Measurements from ENCODE around the gene CLCN7. TPM values are rescaled to one million over a fixed set of nuclear protein-coding genes. Genes with fewer than 3 reads are reported as not detected.

The CLCN7 gene
- total RNA-seq, 4 donors from 2014 or later, result 57.6 to 171 (median 95.0) TPM

GRCh38 chr16:1425616-1426370 is 49.0 kb downstream of the CLCN7 start:
- TF ChIP-seq POLR2A (IDR thresholded peaks at IDR 0.05) (no peak), POLR2AphosphoS5 (IDR thresholded peaks at IDR 0.05) (no peak), EP300 (IDR thresholded peaks at IDR 0.05; ENCODE audit: low read depth) (no peak)
- TF ChIP-seq, protein P1, sequence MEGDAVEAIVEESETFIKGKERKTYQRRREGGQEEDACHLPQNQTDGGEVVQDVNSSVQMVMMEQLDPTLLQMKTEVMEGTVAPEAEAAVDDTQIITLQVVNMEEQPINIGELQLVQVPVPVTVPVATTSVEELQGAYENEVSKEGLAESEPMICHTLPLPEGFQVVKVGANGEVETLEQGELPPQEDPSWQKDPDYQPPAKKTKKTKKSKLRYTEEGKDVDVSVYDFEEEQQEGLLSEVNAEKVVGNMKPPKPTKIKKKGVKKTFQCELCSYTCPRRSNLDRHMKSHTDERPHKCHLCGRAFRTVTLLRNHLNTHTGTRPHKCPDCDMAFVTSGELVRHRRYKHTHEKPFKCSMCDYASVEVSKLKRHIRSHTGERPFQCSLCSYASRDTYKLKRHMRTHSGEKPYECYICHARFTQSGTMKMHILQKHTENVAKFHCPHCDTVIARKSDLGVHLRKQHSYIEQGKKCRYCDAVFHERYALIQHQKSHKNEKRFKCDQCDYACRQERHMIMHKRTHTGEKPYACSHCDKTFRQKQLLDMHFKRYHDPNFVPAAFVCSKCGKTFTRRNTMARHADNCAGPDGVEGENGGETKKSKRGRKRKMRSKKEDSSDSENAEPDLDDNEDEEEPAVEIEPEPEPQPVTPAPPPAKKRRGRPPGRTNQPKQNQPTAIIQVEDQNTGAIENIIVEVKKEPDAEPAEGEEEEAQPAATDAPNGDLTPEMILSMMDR (IDR thresholded peaks at IDR 0.05), result no peak
- Histone ChIP-seq H3K9me3 (no peaks in the 10 kb centered on the region), H3K4me1 (peaks cover 0 to 11% (median 8%) of the 10 kb centered on the region in 4 donors), H3K27me3 (peaks cover 6% of the 10 kb centered on the region), H3K36me3 (no peaks in the 10 kb centered on the region), H3K27ac (no peak overlapping the region), H3K4me3 (no peak overlapping the region)
- intact Hi-C loops (cut with DNase I; ENCODE audit: low total_unique reads), result no loop called here
- WGBS, 2 donors (ENCODE audit: low coverage in 1 of 2), result 84 to 100% methylated on average over 1 to 11 of the region's 16 CpGs
- no peak for DNase-seq
- in situ Hi-C loops (cut with MboI; ENCODE audit: low pct_ligation_motif_present in 1 of 4, low pct_unique_long_range_greater_than_20kb in 1 of 4, low sequenced_read_pairs in 3 of 4), result no loop called here

GRCh38 chr16:1424028-1424427 is 50.8 kb downstream of the CLCN7 start:
- 93% methylated on average over 12 of the region's 12 CpGs; no CpG with 5 or more reads in 1 of the 2 donors for WGBS, 2 donors (ENCODE audit: low coverage in 1 of 2)
- Histone ChIP-seq H3K4me1 (peaks cover 7 to 23% (median 19%) of the 10 kb centered on the region in 4 donors), H3K4me3 (no peak overlapping the region), H3K36me3 (no peaks in the 10 kb centered on the region), H3K27me3 (no peaks in the 10 kb centered on the region), H3K27ac (no peak overlapping the region), H3K9me3 (no peaks in the 10 kb centered on the region)
- DNase-seq, result no peak
- TF ChIP-seq POLR2AphosphoS5 (IDR thresholded peaks at IDR 0.05) (no peak), EP300 (IDR thresholded peaks at IDR 0.05; ENCODE audit: low read depth) (no peak), POLR2A (IDR thresholded peaks at IDR 0.05) (no peak)
- TF ChIP-seq, protein P1 (IDR thresholded peaks at IDR 0.05), result no peak
- intact Hi-C loops (cut with DNase I; ENCODE audit: low total_unique reads), result no loop called here
- in situ Hi-C loops (cut with MboI; ENCODE audit: low pct_ligation_motif_present in 1 of 4, low pct_unique_long_range_greater_than_20kb in 1 of 4, low sequenced_read_pairs in 3 of 4), result no loop called here

- in situ Hi-C loops (cut with MboI; ENCODE audit: low pct_ligation_motif_present in 1 of 4, low pct_unique_long_range_greater_than_20kb in 1 of 4, low sequenced_read_pairs in 3 of 4), result no loop called here
- WGBS, 2 donors (ENCODE audit: low coverage in 1 of 2), result 89 to 100% methylated on average over 3 to 10 of the region's 10 CpGs
- peak overlapping the region in 3 of 4 donors; percentile 95 to 97 (median 97) for H3K27ac ChIP-seq
These were observed 52.8 kb downstream of the CLCN7 start for GRCh38 chr16:1422076-1422475.

GRCh38 chr16:1420111-1420539 is 54.7 kb downstream of the CLCN7 start:
- TF ChIP-seq, protein P1 (IDR thresholded peaks at IDR 0.05), result no peak
- no peak for TF ChIP-seq EP300 (IDR thresholded peaks at IDR 0.05; ENCODE audit: low read depth)
- no peak for TF ChIP-seq POLR2A (IDR thresholded peaks at IDR 0.05)
- no peak for TF ChIP-seq POLR2AphosphoS5 (IDR thresholded peaks at IDR 0.05)
- Histone ChIP-seq H3K36me3 (no peaks in the 10 kb centered on the region), H3K27me3 (no peaks in the 10 kb centered on the region), H3K4me1 (peaks cover 7 to 28% (median 19%) of the 10 kb centered on the region in 4 donors), H3K9me3 (no peaks in the 10 kb centered on the region), H3K4me3 (peak overlapping the region; percentile 60 to 94 (median 74)), H3K27ac (peak overlapping the region; percentile 94 to 97 (median 96))
- in situ Hi-C loops (cut with MboI; ENCODE audit: low pct_ligation_motif_present in 1 of 4, low pct_unique_long_range_greater_than_20kb in 1 of 4, low sequenced_read_pairs in 3 of 4) (no loop called here), intact Hi-C loops (cut with DNase I; ENCODE audit: low total_unique reads) (no loop called here)
- no peak for DNase-seq
- WGBS, 2 donors (ENCODE audit: low coverage in 1 of 2), result 1% methylated on average over 22 of the region's 22 CpGs; no CpG with 5 or more reads in 1 of the 2 donors

More at GRCh38 chr16:1422076-1422475, 52.8 kb downstream of the CLCN7 start:
- TF ChIP-seq, protein P1 (IDR thresholded peaks at IDR 0.05), result no peak
- TF ChIP-seq EP300 (IDR thresholded peaks at IDR 0.05; ENCODE audit: low read depth), result no peak
- TF ChIP-seq POLR2AphosphoS5 (IDR thresholded peaks at IDR 0.05), result no peak
- TF ChIP-seq POLR2A (IDR thresholded peaks at IDR 0.05), result no peak
- no peaks in the 10 kb centered on the region for H3K36me3 ChIP-seq
- no peaks in the 10 kb centered on the region for H3K27me3 ChIP-seq
- intact Hi-C loops (cut with DNase I; ENCODE audit: low total_unique reads), result no loop called here
- H3K9me3 ChIP-seq, result no peaks in the 10 kb centered on the region
- no peak overlapping the region for H3K4me3 ChIP-seq
- DNase-seq, result no peak
- peaks cover 7 to 27% (median 18%) of the 10 kb centered on the region in 4 donors for H3K4me1 ChIP-seq
